ENCODE measurements around the gene GYG2. TPM values are rescaled to one million over a fixed set of nuclear protein-coding genes. Genes with fewer than 3 reads are reported as not detected.
A peak's percentile ranks its signal among the peaks of the same experiment; 100 is the strongest.

GYG2 gene
- total RNA-seq, 1 donor from 2014 or later: 60.8 TPM

GRCh38 chrX:2824886-2825285 is 3.8 kb upstream of the GYG2 start:
- DNase-seq (ENCODE audit: low spot score in 2 of 2, unreplicated experiment in 2 of 2): no peak
- Mint-ChIP-seq H3K27ac (no peak overlapping the region), H3K27me3 (ENCODE audit: low read depth) (no peaks in the 10 kb centered on the region), H3K4me3 (no peak overlapping the region), H3K36me3 (no peaks in the 10 kb centered on the region), H3K4me1 (peaks cover 4% of the 10 kb centered on the region), H3K9me3 (no peaks in the 10 kb centered on the region)
- TF ChIP-seq CTCF (IDR thresholded peaks at IDR 0.05; ENCODE audit: unreplicated experiment): no peak

- DNase-seq (ENCODE audit: low spot score in 2 of 2, unreplicated experiment in 2 of 2): peak in 1 of 2 experiments; percentile 54
- no peak for TF ChIP-seq CTCF (IDR thresholded peaks at IDR 0.05; ENCODE audit: unreplicated experiment)
- Mint-ChIP-seq H3K9me3 (no peaks in the 10 kb centered on the region), H3K27me3 (ENCODE audit: low read depth) (no peaks in the 10 kb centered on the region), H3K27ac (no peak overlapping the region), H3K36me3 (peaks cover 13% of the 10 kb centered on the region), H3K4me3 (peak overlapping the region; percentile 68), H3K4me1 (peaks cover 22% of the 10 kb centered on the region)
These were observed 255 bp downstream of the GYG2 start for GRCh38 chrX:2828959-2829411.

GRCh38 chrX:2829469-2830246 is 928 bp downstream of the GYG2 start:
- Mint-ChIP-seq H3K36me3 (peaks cover 20% of the 10 kb centered on the region), H3K27ac (no peak overlapping the region), H3K4me1 (peaks cover 23% of the 10 kb centered on the region), H3K27me3 (ENCODE audit: low read depth) (no peaks in the 10 kb centered on the region), H3K4me3 (peak overlapping the region; percentile 68), H3K9me3 (no peaks in the 10 kb centered on the region)
- no peak for DNase-seq (ENCODE audit: low spot score in 2 of 2, unreplicated experiment in 2 of 2)
- no peak for TF ChIP-seq CTCF (IDR thresholded peaks at IDR 0.05; ENCODE audit: unreplicated experiment)

- TF ChIP-seq CTCF (IDR thresholded peaks at IDR 0.05; ENCODE audit: unreplicated experiment): no peak
- H3K4me1 Mint-ChIP-seq: peaks cover 23% of the 10 kb centered on the region
- H3K27me3 Mint-ChIP-seq (ENCODE audit: low read depth): no peaks in the 10 kb centered on the region
- peak overlapping the region; percentile 21 for H3K27ac Mint-ChIP-seq
- H3K9me3 Mint-ChIP-seq: peaks cover 7% of the 10 kb centered on the region
- H3K36me3 Mint-ChIP-seq: peaks cover 39% of the 10 kb centered on the region
- peak overlapping the region; percentile 44 for H3K4me3 Mint-ChIP-seq
- DNase-seq (ENCODE audit: low spot score in 2 of 2, unreplicated experiment in 2 of 2): no peak
These were observed 2.9 kb downstream of the GYG2 start for GRCh38 chrX:2831471-2832228.

- H3K4me3 Mint-ChIP-seq: no peak overlapping the region
- H3K27ac Mint-ChIP-seq: no peak overlapping the region
- TF ChIP-seq CTCF (IDR thresholded peaks at IDR 0.05; ENCODE audit: unreplicated experiment): no peak
- peaks cover 77% of the 10 kb centered on the region for H3K36me3 Mint-ChIP-seq
- no peaks in the 10 kb centered on the region for H3K27me3 Mint-ChIP-seq (ENCODE audit: low read depth)
- H3K9me3 Mint-ChIP-seq: peaks cover 47% of the 10 kb centered on the region
- DNase-seq (ENCODE audit: low spot score in 2 of 2, unreplicated experiment in 2 of 2): no peak
- H3K4me1 Mint-ChIP-seq: peaks cover 5% of the 10 kb centered on the region
These were observed 9.2 kb downstream of the GYG2 start for GRCh38 chrX:2837961-2838360.
